Activated gamma-delta T cell treated with anti-CD3 and anti-CD28 coated beads, Interleukin-2, amount 50 U/mL, for 16 hours (primary cell): ENCODE measurements around the gene SPIRE1.
"Not testable (repeated sequence)": the region's sequence is repeated elsewhere in the genome, so short reads cannot be mapped to it uniquely, and the experiment has no call there.

Experiments
- DNase-seq: peaks from one replicate; pipeline ENCODE4 v3.0.0-alpha.2; 2020; ENCODE audit warnings: low read depth

SPIRE1 gene

GRCh38 chr18:12552879-12553242 is 105.0 kb downstream of the SPIRE1 start:
- no peak for DNase-seq

GRCh38 chr18:12551943-12552878 is 105.7 kb downstream of the SPIRE1 start:
- not testable (repeated sequence) for DNase-seq

GRCh38 chr18:12551466-12551865 is 106.4 kb downstream of the SPIRE1 start:
- not testable (repeated sequence) for DNase-seq

GRCh38 chr18:12543697-12544096 is 114.2 kb downstream of the SPIRE1 start:
- no peak for DNase-seq

- DNase-seq, result no peak
Observed at GRCh38 chr18:12540751-12541150, 117.2 kb downstream of the SPIRE1 start.

GRCh38 chr18:12539158-12539557 is 118.7 kb downstream of the SPIRE1 start:
- DNase-seq, result not testable (repeated sequence)

GRCh38 chr18:12534820-12535219 is 123.1 kb downstream of the SPIRE1 start:
- no peak for DNase-seq

GRCh38 chr18:12532661-12533060 is 125.2 kb downstream of the SPIRE1 start:
- no peak for DNase-seq

GRCh38 chr18:12531749-12532148 is 126.2 kb downstream of the SPIRE1 start:
- DNase-seq, result no peak

GRCh38 chr18:12520442-12520992 is 137.4 kb downstream of the SPIRE1 start:
- no peak for DNase-seq

GRCh38 chr18:12518832-12519531 is 138.9 kb downstream of the SPIRE1 start:
- no peak for DNase-seq

- no peak for DNase-seq
Observed at GRCh38 chr18:12518326-12518725, 139.6 kb downstream of the SPIRE1 start.

- DNase-seq, result no peak
Observed at GRCh38 chr18:12517142-12517825, 140.6 kb downstream of the SPIRE1 start.

- DNase-seq, result no peak
Observed at GRCh38 chr18:12516049-12516630, 141.8 kb downstream of the SPIRE1 start.

- no peak for DNase-seq
Observed at GRCh38 chr18:12515550-12515949, 142.4 kb downstream of the SPIRE1 start.

GRCh38 chr18:12507007-12507406 is 150.9 kb downstream of the SPIRE1 start:
- DNase-seq, result no peak

- DNase-seq, result no peak
Observed at GRCh38 chr18:12500986-12501385, 156.9 kb downstream of the SPIRE1 start.

- DNase-seq, result no peak
Observed at GRCh38 chr18:12497839-12498238, 160.1 kb downstream of the SPIRE1 start.

GRCh38 chr18:12497296-12497695 is 160.6 kb downstream of the SPIRE1 start:
- no peak for DNase-seq

- no peak for DNase-seq
Observed at GRCh38 chr18:12492907-12493306, 165.0 kb downstream of the SPIRE1 start.

- DNase-seq, result no peak
Observed at GRCh38 chr18:12491611-12492435, 166.1 kb downstream of the SPIRE1 start.
